HG03159 (cell line): ENCODE data around the gene THBD.

Source experiments
- ATAC-seq: cut with Tn5 transposase; IDR thresholded peaks from one replicate; pipeline ENCODE4 v1.9.1; 2021; ENCODE audit warnings: mild to moderate bottlenecking, moderate library complexity; ENCODE audit not compliant: unreplicated experiment

The THBD gene, protein sequence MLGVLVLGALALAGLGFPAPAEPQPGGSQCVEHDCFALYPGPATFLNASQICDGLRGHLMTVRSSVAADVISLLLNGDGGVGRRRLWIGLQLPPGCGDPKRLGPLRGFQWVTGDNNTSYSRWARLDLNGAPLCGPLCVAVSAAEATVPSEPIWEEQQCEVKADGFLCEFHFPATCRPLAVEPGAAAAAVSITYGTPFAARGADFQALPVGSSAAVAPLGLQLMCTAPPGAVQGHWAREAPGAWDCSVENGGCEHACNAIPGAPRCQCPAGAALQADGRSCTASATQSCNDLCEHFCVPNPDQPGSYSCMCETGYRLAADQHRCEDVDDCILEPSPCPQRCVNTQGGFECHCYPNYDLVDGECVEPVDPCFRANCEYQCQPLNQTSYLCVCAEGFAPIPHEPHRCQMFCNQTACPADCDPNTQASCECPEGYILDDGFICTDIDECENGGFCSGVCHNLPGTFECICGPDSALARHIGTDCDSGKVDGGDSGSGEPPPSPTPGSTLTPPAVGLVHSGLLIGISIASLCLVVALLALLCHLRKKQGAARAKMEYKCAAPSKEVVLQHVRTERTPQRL

DNA sequence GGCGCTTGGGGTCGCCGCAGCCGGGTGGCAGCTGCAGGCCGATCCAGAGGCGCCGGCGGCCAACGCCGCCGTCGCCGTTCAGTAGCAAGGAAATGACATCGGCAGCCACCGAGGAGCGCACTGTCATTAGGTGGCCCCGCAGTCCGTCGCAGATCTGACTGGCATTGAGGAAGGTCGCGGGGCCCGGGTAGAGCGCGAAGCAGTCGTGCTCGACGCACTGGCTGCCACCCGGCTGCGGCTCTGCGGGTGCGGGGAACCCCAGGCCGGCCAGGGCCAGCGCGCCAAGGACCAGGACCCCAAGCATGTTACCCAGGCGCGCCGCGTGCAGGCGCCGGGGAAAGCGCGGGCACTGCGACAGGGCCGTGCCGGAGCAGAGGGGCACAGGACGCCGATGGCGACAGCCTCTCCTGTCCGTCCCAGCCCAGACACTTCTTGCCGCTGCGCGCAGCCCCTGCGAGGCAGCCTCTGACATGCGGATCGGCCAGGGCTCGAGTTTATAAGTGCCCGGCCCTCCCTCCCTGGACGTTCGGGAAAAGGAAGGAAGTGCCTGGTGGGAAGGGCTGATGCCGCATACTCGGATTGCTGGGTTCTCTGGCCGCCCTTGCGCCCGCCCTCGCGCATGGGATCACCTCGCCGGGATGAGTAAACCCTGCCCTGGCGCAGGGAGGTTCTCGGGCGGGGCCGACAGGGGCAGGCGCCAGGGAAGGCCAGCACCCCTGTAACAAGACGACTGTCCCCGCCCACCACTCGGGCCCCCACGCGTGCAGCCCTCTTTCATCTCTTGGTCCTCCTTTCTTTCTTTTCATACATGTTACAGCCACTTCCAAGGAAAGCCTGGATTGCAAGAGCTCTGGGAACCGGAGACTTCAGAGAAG, at the start of gene THBD:
Gene THBD, minus strand, starts transcription at position 472 of the 875 bp plus-strand sequence. Its CDS starts 168 bp downstream, at position 304.
- ATAC-seq, result no peak

DNA sequence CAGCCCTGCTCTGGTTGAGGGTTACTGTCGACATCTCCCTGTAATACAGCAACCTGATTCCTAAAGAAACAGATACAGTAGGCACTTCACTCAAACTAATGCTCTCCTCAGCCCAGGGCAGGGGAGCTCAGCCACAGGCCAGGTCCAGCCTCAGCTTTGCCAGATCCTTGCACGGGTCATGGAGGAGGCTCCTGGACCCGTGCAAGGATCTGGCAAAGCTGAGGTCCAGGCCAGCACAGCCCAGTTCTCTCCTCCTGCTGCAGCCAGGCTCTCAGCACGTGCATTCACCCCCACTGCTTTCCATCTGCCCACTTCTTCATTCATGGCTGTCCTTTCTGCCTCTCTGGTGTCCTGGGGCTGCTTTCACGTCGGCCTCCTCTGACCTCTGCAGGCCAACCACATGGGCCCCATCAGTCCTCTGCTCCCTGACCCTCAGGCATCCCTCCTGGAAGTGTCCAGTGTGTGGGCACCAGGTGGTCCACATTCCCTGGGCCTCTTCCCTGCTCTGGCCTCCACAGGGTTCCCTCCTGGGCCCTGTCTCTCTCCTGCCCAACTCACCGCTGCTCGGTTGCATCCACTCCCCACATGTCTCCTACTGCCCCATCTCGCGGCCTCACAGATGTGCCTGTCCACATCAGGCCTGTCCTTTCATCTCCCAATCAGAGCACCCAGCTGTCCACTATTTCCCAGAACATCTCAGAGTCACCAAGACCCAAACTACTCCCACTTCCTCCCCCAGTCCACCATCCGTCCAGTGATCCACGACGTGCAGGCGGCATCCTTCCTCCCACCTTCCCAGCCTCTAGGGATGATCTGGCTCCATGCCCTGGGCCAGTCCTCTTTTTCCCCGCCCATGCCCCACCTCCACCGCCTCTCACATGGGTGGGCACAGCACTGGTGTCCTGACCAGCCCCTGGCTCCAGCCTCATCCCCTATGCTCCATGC, 48.4 kb upstream of the THBD start:
- no peak for ATAC-seq

DNA sequence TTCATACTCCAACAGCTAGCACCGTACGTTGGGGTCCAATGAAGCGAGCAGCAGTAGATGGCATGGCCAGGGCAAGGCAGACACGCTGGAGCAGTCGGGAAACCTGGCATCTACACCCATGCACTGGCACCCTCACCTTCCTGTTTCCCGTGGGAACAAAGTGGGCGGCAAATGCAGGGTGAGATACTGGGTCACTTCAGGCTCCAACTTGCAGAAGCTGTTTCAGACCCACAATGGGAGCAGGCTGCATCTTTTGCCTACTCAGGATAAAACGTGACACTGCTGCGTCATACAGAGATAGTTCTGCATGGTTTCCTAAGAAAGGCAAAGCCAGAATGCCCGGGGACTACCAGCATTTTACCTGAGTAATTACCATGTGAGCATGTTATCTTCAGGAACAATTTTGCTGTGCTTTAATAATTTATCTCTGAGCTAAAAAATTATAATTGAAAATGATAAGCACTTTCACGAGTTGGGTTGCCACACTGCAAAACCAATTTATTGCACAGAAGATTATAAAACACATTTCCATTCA, 47.6 kb upstream of the THBD start:
- ATAC-seq, result no peak

DNA sequence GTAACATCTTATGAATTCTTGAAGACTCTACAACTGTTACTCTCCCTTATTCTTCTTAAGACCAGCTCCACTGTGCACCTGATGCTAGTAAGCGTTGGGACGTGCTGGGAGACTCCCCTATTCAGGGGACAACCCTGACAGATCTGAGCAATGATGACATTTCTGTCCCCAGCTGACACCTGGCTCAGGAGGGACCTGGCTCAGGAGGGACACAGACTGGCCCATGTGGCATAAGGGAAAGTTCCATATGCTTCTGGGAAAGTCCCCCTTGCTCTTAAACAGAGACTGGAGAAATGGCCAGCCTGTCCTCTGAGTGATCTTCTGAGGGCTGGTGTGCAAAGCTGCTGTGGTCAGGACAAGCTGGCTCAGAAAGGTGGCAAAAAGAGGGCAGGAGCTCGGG, 46.6 kb upstream of the THBD start:
- ATAC-seq, result no peak

DNA sequence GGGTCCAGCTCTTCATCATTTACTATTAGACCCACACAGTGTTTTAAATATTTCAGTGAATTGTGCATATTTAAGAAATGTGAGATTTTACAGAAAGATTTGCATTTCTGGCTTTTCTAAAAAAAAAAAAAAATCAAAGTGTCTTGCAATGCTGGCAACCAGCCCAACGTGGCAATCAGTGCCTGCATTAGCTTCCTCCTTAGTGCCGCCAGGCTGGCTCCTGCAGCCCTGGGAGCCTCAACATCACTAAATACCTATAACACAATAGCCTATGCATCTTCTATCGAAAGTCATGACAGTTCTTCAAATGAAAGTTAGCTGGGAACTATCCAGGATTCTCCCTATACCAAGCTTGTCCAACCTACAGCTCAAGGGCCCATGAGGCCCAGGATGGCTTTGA, 46.0 kb upstream of the THBD start:
- ATAC-seq, result no peak

DNA sequence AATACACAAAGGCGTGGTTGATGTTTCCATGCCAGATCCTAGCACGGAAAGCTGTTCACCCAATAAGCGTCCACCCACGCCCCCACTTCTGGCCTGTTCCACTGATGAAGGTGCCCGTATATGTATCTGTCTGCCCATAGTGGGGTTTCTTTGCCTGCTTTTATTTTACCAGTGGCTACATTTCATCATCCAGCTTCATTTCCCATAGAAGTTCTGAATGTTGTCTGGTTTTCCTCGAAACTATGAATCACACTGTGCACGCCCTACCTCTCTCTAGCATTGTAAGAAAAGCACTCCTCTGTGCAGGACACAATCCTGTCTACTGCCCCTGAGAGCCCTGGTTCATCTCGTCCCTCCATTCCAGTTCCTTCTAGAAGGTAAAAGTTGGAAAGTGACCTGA, 45.5 kb upstream of the THBD start:
- no peak for ATAC-seq

DNA sequence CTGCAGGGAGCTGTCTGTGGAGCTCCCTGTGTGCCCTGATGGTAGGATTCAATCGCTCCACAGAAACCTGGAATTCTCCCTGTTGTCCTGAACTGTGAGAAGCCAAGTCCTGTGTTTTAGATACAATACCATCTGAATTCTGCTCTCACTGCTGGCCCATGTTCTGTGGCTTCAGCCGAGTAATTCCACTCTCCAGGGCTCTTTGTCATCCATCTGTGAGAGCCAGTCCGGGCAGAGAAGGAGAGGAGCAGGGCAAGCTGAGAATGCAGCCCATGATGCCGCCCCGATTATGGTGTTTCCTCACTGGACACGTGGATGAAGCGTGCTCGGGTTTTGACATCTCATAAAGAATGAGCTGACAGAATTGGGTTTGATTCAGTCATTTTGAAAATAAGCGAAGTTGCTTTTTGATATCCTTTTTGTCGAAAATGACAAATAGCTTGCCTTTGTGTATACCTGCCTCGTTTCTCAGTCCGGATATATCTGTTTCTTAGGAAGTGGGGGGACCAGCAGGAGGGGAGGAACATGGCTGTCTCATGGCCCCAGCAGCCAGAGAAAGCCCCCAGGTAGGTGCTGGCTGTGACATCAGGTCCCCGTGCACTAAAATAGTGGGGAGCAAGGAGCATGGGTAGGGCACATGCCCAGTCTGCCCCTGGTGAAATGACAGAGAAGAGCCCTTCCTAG, 44.9 kb upstream of the THBD start:
- ATAC-seq, result no peak

DNA sequence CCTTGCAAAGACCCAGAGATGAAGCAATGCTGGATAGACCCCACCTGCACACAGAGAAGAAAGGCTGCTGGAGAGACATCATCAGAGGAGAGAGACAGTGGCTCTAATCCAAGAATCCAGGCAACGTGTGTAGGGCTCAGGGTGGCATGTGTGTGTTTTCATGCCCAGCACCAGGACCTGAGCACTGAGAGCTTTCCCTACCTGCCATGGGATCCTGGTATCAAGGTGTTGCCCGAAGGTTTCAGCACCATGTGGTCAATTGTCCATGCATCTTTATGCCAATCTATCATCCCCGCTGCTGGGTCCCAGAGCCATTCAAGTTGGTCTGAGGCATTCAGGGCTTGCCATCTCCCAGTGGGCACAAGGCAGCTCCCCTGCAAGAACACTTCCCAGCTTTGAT, 44.1 kb upstream of the THBD start:
- ATAC-seq, result no peak

DNA sequence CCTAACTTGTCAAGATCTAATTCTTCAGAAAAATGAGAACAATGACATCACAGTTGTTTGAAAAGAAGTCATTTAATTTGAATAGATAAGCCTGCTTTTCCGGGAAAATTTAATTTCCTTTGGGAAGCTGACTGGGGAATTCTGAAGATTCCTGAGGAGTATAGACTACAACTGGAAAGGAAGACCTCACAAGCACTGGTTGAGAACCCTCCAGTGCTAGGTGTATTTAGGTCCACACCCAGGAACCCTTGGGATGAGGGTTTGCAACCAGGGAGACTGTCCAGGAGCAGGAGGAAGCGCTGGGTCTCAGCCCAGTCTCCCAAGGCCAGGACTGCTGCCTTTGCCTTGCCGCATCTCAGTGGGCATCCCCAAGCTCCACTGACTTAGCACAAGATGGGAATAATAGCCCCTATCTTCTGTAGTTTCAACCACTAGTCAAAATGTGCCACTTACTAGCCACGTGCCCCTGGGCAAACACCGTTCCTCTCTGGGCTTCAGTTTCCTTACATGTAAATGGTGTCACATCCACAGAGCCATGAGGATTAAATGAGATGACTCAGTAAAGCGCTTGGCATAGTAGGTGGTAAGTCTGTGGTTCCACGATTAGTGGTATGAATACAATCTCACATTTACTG, 43.5 kb upstream of the THBD start:
- ATAC-seq, result no peak

DNA sequence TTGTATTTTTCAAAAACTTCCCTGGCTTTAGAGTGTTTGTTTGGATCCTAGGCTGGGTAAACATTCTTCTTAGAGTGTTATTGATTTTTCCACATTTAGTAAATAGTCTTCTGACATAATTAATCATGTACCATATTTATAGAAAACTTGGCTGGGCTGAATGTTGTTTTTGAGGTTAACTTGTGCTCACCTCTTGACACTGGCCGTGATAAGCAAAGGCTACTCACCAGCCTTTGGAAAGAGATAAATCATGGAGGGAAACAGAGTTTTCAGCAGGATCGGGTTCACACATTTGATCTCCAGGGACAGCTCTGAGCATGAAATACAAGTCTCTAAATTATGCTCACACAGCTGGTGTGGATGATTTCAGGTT, 42.9 kb upstream of the THBD start:
- no peak for ATAC-seq

DNA sequence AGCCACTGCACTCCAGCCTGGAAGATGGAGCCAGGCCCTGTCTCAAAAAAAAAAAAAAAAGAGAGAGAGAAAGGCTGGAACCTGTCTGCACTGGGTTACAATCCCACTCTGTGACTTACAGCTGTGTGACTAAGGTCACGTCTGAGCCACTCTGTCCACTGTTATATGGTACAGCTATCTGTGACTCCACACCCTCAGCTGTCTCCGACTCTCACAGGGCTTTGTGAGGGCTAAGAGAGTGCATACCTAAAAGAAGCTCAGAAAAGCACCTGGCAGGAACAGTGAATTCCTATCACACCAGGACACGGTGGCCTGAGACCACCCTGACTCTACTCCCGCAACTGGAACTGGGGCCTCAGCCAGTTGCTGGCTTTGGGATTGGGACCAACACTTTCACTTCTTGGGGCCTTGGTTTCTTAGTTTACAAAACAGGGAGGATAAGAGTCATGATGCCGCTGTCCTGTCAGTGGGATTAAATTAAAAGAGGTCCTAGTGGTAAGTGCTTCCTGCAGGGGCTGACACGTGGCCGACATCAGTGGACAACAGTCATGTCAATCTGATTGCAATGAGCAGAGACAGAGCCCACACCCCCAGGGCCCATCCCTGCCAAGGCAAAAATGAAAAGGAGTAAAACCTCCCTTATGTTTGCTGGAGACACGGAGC, 42.4 kb upstream of the THBD start:
- ATAC-seq, result no peak

DNA sequence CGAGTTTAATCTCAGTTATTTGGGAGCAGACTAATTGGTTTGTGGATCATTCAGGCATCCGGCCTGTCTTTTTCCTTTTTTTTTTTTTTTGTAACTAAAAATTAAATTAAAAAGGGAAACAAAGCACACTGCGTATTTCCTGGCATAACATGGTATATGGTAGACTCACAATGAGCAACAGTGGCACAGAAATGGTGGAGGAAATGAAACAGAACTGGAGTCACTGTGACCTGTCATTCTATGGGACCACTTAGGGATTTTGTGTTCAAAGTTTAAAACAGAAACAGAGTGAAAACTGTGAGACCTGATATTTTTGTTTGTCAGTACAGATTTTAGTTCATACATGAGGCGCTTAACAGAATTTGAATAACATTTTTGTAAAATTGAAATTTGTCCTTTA, 41.4 kb upstream of the THBD start:
- no peak for ATAC-seq

DNA sequence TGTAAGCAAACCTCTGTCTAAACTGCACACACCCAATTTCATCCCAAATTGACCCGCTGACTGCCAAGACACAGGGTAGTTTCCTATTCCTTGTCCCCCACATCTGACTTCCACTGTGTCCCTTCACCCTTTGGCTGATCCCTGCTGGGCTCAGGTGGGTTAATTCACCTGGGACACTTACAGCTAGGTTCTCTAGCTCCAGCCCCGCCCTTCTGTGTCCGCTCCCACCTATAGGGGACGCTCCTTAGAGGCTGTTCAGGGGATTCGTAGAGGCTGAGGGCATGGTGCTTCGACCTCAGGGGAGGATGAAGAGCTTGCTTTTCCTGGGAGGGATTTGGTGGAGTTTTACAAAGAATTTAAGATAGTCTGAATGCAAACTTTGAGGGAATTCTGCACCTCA, 40.7 kb upstream of the THBD start:
- no peak for ATAC-seq

DNA sequence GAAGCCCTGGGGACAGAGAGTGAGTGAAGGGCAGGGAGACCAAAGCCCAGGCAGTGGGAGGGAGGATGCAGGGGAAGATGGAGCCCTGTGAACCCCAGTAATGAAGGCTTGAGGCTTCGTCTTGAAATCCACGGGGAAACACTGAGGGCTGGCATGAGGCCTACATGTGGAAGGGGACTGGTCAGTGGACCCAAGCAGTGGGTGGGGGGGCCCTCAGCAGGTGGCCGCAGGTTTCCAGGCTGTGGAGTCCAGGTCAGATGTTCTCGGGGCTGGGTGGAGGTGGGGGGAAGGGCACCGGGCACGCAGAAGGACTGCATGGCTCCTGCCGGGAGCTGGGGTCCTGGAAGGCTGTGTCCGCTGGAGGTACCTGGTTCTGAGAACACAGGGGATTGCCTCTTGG, 39.4 kb upstream of the THBD start:
- ATAC-seq, result no peak

DNA sequence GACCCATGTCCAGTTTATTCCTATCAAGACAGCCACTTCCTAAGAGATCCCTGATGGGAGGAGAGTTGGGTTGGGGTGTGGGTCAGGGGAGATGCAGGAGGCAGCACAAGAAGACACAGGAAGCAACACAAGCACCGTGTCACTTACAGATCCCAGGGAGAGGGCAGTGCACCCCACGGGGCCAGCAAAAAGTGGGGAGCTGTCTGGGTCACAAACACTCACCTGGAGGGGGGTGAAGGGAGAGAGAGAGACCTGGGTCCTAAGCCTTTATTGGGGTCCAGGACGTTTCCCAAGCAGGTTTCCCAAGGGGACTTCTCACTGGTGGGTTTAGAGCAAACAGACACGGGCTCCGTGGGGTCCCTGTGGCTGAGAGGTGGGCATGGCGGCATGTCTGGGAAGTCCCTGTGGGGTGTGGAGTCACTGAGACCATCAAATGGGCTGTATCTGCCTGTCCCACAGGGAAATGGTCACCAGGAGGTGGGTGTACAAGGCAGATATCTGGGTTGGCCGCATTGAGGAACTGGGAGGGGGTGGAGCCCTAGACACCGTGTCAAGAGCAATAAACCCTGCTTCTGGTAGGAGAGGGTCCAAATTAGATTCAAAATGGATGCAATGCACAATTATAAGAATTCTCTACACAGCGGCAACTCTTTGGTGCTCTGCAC, 38.2 kb upstream of the THBD start:
- no peak for ATAC-seq

DNA sequence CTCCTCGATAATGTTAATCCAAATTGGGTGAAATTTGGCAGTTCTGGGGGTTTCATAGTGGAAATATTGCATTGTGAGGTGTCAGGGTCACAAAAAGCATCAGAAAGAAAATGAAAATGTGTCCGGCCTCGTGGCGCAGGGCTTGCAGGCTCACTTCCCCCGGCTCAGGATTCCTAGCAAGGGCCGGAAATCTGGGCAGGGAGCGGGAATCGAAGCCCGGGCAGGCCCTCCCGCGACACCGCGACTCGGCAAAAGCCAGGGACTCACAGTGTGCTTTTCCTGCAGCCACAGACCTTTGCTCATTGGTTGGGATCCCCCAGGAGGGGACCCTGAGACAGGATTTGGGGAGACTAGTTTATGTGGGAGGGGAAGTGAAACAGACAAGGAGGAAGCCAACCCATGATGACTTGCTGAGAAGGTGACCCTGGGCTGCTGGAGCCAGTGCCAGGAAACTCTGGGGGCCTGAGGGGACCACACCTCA, 37.5 kb upstream of the THBD start:
- no peak for ATAC-seq

DNA sequence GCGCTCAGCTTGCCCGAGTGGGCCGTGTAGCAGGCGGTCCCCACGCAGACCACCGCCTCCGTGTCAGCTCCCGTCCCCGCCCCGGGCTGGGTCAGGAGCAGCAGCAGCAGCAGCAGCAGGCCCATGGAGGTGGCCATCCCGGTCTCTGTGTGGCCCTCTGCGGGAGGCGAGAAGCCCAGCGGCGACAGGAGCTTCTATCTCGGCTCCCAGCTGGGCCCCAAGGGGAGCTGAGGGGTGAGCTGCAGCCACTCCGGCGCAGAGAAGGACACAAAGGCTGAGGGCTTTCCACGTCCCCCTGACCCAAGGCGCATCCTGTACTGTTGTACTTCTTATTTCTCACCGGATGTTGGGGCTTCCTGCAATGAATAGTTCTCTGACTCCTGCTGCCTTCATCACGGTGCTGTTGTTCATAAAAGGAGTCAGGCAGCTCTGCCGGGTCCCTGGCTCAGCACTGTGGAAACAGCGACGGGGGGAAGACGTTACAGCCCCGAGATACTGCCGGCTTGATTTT, 36.6 kb upstream of the THBD start, which contains the start of gene CD93:
Gene CD93, minus strand, starts transcription at position 269 of the 511 bp plus-strand sequence. Its CDS starts 132 bp downstream, at position 137.
- no peak for ATAC-seq
